HG03103 (cell line): Measurements from ENCODE around the gene ZDHHC1.
"Not testable (repeated sequence)": the region's sequence is repeated elsewhere in the genome, so short reads cannot be mapped to it uniquely, and the experiment has no call there.

ENCODE experiments used
- ATAC-seq: cut with Tn5 transposase; IDR thresholded peaks from one replicate; pipeline ENCODE4 v1.9.1; 2021; ENCODE audit warnings: low read depth; ENCODE audit not compliant: unreplicated experiment

Gene ZDHHC1

DNA sequence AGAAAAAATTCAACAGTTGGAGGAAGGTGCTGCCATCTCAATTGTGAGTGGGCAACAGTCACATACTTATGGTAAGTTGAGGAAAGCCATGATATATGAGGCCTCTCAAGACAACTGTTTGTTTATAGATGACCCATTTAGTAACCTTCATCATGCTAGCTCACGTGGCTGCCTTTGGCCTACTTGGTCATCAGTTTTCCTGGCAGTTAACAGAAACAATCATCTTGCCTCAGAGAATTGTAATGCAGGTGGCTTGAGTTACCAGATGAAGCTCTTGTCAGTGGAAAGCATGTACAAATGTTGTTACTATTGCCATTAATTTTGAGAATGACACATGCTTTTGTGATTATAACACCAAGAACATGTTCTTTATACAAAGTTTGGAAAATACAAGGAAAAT, 37.6 kb downstream of the ZDHHC1 start:
- ATAC-seq = no peak

- ATAC-seq = not testable (repeated sequence)
Observed at GRCh38 chr16:67376012-67376411, 40.3 kb downstream of the ZDHHC1 start.

GRCh38 chr16:67372664-67373063, 43.6 kb downstream of the ZDHHC1 start:
- ATAC-seq = no peak

DNA sequence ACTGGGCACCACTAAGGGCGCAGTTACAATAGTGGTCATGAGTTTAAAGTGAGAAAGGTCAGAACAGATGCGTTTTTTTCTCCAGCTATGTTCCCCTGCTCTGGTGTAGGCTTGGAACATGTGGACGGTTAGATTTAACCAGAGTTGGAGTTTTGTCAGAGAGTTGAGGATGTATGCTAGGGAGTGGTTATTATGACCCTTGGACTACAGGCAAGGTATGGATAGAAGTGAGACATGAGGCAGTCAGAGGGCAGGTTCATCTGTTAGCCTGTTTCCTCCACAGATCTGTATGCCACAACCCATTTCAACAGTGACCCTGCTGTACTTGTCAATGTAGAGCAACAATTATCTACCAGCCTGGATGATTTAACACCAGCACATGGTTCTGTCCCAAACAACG, 45.6 kb downstream of the ZDHHC1 start:
- ATAC-seq = no peak

GRCh38 chr16:67364600-67365235, 51.6 kb downstream of the ZDHHC1 start:
- ATAC-seq = no peak

- no peak for ATAC-seq
Observed at GRCh38 chr16:67361038-67361437, 55.2 kb downstream of the ZDHHC1 start.

DNA sequence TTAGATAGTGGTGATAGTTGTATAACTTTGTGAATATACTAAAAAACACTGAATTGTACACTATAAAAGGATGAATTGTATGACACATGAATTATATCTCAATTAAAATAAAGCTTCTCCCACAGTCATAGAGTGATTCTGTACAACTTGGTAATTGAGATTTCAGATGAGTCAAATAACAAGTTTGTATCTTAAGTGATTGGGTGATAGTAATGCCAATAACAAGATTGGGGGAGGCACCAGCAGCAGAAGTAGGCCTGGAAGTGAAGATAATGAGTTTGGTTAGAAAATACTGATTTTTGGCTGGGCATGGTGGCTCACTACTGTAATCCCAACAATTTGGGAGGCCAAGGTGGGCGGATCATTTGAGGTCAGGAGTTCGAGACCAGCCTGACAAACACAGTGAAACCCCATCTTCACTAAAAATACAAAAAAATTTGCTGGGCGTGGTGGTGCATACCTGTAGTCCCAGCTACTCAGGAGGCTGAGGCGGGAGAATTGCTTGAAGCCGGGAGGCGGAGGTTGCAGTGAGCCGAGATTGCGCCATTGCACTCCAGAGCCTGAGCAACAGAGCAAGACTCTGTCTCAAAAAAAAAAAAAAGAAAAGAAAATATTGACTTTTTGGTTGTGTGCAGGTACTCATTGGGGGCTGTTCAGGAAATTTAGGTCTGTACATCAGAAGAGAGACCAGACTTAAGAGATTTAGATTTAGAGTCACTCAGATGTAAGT, 56.6 kb downstream of the ZDHHC1 start:
- ATAC-seq = not testable (repeated sequence)

GRCh38 chr16:67357561-67357960, 58.7 kb downstream of the ZDHHC1 start:
- ATAC-seq = no peak

DNA sequence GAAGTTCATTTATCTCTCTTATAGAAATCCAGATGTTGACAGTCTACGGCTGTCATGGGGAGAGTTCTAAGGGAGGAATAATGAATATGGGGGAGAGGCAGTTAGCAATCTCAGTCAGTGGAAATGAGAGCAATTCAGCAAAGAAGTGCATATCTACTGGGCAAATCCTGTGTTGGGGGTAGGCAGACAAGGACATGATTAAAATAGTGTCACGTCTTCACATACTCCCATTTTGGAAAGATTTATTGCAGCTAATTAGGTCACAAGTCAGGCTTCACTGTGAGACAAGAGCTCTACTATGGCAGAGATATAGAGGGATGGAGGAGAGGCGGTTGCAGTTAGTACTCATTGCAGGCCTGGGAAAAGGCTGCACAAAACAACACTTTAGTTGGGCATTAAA, 59.9 kb downstream of the ZDHHC1 start:
- ATAC-seq = no peak

- not testable (repeated sequence) for ATAC-seq
Observed at GRCh38 chr16:67352463-67352862, 63.8 kb downstream of the ZDHHC1 start.

GRCh38 chr16:67350324-67350723, 66.0 kb downstream of the ZDHHC1 start:
- no peak for ATAC-seq

DNA sequence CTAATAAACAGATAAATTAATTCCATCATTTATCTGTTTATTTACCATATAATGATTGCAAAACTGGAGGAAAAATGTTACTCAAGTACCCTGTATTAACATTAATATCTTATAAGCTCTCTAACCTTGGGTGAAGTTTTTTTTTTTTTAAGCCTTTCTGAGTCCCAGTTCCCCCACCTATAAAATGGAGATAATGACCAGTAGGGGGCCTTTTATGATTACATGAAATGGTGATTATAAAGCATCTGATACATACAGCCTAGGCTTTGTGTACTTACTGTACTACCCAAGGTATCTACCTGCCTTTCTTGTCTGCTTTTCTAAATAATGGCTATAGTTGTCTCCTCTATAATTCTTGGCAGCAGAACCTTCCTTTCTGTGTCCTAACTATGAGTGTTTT, 67.1 kb downstream of the ZDHHC1 start:
- no peak for ATAC-seq

GRCh38 chr16:67346341-67346740, 69.9 kb downstream of the ZDHHC1 start:
- ATAC-seq = no peak

GRCh38 chr16:67345401-67345800, 70.9 kb downstream of the ZDHHC1 start:
- no peak for ATAC-seq
